Measurements from ENCODE around the gene TMTC2.

DNA sequence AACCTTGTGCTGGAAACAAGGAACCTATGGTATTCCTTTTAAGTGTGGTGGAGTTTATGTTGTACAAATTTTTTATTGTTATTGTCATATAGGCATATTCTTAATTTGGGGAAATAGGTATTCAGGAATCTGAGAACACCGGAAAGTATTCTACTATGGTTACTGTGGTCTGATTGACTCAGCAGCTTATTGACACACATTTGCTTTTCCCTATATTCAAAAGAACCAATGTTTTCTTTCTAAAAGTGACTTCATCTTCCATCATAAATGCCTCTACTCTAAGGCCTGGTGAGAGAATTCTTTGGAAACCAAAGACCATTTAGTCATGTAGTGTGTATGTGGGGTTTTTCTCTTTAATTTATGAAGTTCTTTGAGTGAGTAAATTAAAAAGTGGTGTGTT lies 474.8 kb downstream of the TMTC2 start:
- TF ChIP-seq, protein P1, sequence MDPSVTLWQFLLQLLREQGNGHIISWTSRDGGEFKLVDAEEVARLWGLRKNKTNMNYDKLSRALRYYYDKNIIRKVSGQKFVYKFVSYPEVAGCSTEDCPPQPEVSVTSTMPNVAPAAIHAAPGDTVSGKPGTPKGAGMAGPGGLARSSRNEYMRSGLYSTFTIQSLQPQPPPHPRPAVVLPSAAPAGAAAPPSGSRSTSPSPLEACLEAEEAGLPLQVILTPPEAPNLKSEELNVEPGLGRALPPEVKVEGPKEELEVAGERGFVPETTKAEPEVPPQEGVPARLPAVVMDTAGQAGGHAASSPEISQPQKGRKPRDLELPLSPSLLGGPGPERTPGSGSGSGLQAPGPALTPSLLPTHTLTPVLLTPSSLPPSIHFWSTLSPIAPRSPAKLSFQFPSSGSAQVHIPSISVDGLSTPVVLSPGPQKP (IDR thresholded peaks at IDR 0.05; ENCODE audit: low read depth, low read length) = no peak
- no peak for TF ChIP-seq TAF1 (IDR thresholded peaks at IDR 0.05; ENCODE audit: borderline replicate concordance, low read depth, low read length)
- TF ChIP-seq ZZZ3 (IDR thresholded peaks at IDR 0.05; ENCODE audit: control insufficient read depth, insufficient read length, low read depth) = no peak
- TF ChIP-seq ZNF24 (IDR thresholded peaks at IDR 0.05) = no peak
- no peak for TF ChIP-seq YY1 (IDR thresholded peaks at IDR 0.05; ENCODE audit: low read depth, low read length)
- TF ChIP-seq, protein P2, sequence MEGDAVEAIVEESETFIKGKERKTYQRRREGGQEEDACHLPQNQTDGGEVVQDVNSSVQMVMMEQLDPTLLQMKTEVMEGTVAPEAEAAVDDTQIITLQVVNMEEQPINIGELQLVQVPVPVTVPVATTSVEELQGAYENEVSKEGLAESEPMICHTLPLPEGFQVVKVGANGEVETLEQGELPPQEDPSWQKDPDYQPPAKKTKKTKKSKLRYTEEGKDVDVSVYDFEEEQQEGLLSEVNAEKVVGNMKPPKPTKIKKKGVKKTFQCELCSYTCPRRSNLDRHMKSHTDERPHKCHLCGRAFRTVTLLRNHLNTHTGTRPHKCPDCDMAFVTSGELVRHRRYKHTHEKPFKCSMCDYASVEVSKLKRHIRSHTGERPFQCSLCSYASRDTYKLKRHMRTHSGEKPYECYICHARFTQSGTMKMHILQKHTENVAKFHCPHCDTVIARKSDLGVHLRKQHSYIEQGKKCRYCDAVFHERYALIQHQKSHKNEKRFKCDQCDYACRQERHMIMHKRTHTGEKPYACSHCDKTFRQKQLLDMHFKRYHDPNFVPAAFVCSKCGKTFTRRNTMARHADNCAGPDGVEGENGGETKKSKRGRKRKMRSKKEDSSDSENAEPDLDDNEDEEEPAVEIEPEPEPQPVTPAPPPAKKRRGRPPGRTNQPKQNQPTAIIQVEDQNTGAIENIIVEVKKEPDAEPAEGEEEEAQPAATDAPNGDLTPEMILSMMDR (IDR thresholded peaks at IDR 0.05 in 2 of 3, conservative IDR thresholded peaks at IDR 0.05 in 1 of 3; ENCODE audit: control insufficient read depth in 2 of 3, extremely low read depth in 1 of 3, insufficient read depth in 1 of 3, low read depth in 3 of 3, low read length in 3 of 3) = no peak
- no peak for TF ChIP-seq POLR2A (IDR thresholded peaks at IDR 0.05; ENCODE audit: low read depth, low read length)
- TF ChIP-seq FOS (IDR thresholded peaks at IDR 0.05; ENCODE audit: borderline replicate concordance, extremely low read depth, insufficient read length) = no peak
- TF ChIP-seq ESRRA (IDR thresholded peaks at IDR 0.05; ENCODE audit: low read length) = no peak
- no peak for TF ChIP-seq CHD4 (IDR thresholded peaks at IDR 0.05)
- TF ChIP-seq, protein P3, sequence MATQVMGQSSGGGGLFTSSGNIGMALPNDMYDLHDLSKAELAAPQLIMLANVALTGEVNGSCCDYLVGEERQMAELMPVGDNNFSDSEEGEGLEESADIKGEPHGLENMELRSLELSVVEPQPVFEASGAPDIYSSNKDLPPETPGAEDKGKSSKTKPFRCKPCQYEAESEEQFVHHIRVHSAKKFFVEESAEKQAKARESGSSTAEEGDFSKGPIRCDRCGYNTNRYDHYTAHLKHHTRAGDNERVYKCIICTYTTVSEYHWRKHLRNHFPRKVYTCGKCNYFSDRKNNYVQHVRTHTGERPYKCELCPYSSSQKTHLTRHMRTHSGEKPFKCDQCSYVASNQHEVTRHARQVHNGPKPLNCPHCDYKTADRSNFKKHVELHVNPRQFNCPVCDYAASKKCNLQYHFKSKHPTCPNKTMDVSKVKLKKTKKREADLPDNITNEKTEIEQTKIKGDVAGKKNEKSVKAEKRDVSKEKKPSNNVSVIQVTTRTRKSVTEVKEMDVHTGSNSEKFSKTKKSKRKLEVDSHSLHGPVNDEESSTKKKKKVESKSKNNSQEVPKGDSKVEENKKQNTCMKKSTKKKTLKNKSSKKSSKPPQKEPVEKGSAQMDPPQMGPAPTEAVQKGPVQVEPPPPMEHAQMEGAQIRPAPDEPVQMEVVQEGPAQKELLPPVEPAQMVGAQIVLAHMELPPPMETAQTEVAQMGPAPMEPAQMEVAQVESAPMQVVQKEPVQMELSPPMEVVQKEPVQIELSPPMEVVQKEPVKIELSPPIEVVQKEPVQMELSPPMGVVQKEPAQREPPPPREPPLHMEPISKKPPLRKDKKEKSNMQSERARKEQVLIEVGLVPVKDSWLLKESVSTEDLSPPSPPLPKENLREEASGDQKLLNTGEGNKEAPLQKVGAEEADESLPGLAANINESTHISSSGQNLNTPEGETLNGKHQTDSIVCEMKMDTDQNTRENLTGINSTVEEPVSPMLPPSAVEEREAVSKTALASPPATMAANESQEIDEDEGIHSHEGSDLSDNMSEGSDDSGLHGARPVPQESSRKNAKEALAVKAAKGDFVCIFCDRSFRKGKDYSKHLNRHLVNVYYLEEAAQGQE (IDR thresholded peaks at IDR 0.05; ENCODE audit: low read depth, low read length) = no peak
- no peak for TF ChIP-seq PAX8 (IDR thresholded peaks at IDR 0.05)

Data from GM12878 (cell line).